BJ (cell line): ENCODE results near the gene CDKAL1. TPM values are rescaled to one million over a fixed set of nuclear protein-coding genes. Genes with fewer than 3 reads are reported as not detected.

Experiments used
- CTCF ChIA-PET: fragments of 350-600 bp; formaldehyde crosslinking; extraction: SDS; loops from one replicate; lab custom pipeline; 2021; ENCODE audit warnings: antibody characterized with exemption, inconsistent platforms; lab: Yijun Ruan, JAX
- POLR2A ChIA-PET: fragments of 300-600 bp; sonication (Branson Sonifier 250); formaldehyde crosslinking; extraction: SDS; loops from one replicate; lab custom pipeline; 2021; ENCODE audit warnings: antibody characterized with exemption; lab: Charles Lee
- DNase-seq: peaks from one replicate; pipeline ENCODE4 v3.0.0-alpha.2; 2011; ENCODE audit warnings: low read depth
- H3K27me3 ChIP-seq: 2 replicates; pipeline ENCODE4 v1.6.0; 2011; ENCODE audit warnings: low read length; ENCODE audit not compliant: control insufficient read depth, insufficient read depth
- H3K36me3 ChIP-seq: 2 replicates; pipeline ENCODE4 v1.5.1; 2011; ENCODE audit warnings: low read length; ENCODE audit not compliant: control insufficient read depth, insufficient read depth
- H3K4me3 ChIP-seq: 2 replicates; pipeline ENCODE4 v1.5.1; 2011; ENCODE audit warnings: low read depth, mild to moderate bottlenecking, control low read depth, low read length
- polyA plus RNA-seq: library from polyadenylated mRNA; depleted of rRNA; stranded (reverse); fragments of >200 nt; gene quantifications from 2 replicates; pipeline ENCODE4 v1.2.3, GENCODE V29; 2011
- TF ChIP-seq, protein P1 (sequence below): IDR thresholded peaks from 2 replicates; pipeline ENCODE4 v1.5.1; 2011; ENCODE audit warnings: low read depth, mild to moderate bottlenecking, control low read depth, inconsistent platforms, low read length, moderate library complexity; ENCODE audit not compliant: insufficient read depth

CDKAL1 gene
- polyA plus RNA-seq, 1 experiment, result 3.8 TPM

DNA sequence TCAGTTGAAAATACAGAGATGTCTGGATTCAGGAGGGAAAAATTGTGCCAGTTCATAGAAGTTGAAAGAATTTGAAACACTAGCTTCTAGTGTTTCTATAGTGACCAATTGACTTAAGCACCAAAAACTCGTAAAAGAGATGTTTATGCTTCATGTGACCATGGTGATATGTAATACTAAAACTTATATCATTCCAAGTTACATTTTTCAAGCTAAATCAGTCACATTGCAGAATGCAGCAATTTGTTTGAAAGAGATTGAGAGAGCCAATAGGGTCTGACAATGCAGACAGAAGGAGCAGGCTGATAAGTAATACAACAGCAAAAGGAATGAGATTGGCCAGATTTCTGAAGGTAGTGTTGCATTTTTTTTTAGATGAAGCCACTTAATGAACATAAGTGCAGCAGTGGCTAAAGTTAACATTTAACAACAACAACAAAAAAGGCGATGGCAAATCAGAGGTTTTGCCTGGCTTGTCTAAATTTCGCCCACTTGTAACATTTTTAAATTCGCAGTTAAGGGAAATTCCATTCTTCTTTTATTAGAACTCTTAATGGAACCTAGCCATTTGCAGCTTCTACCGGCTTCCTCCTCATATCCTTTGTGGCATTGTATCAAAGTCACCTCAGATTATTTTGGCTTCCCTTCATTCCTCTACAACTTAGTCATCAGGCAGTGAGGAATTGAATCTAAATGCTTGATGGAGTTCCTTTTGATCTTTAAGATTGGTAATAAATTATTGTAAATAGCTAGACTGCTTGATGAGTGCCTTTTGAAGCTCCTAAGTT is 575.3 kb downstream of the CDKAL1 start:
- CTCF ChIA-PET, result interaction anchor here (1.1 kb wide), 1 partner anchor 9 kb away, joined by 3 read pairs; no protein-coding TSS in a partner anchor
- Histone ChIP-seq H3K36me3 (no peaks in the 10 kb centered on the region), H3K4me3 (no peak overlapping the region), H3K27me3 (no peaks in the 10 kb centered on the region)
- TF ChIP-seq, protein P1, sequence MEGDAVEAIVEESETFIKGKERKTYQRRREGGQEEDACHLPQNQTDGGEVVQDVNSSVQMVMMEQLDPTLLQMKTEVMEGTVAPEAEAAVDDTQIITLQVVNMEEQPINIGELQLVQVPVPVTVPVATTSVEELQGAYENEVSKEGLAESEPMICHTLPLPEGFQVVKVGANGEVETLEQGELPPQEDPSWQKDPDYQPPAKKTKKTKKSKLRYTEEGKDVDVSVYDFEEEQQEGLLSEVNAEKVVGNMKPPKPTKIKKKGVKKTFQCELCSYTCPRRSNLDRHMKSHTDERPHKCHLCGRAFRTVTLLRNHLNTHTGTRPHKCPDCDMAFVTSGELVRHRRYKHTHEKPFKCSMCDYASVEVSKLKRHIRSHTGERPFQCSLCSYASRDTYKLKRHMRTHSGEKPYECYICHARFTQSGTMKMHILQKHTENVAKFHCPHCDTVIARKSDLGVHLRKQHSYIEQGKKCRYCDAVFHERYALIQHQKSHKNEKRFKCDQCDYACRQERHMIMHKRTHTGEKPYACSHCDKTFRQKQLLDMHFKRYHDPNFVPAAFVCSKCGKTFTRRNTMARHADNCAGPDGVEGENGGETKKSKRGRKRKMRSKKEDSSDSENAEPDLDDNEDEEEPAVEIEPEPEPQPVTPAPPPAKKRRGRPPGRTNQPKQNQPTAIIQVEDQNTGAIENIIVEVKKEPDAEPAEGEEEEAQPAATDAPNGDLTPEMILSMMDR, result no peak
- peak; percentile 68 for DNase-seq
- POLR2A ChIA-PET, result interaction anchor here (0.5 kb wide), 1 partner anchor 548 kb away, joined by 7 read pairs; no protein-coding TSS in a partner anchor

DNA sequence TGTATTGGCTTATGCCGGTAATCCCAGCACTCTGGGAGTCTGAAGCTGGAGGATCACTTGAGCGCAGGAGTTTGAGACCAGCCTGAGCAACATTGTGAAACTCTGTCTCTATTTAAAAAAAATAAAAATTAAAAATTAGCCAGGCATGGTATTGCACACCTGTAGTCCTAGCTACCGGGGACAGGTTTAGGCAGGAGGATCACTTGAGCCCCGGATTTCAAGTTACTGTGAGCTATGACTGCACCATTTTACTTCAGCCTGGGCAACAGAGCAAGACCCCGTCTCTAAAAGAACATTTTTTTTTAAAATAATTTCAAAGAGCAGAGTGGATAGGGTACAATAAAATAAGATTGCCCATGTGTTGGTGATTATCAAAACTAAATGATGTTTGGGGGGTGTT is 576.4 kb downstream of the CDKAL1 start:
- no peaks in the 10 kb centered on the region for H3K27me3 ChIP-seq
- POLR2A ChIA-PET, result no interaction called here
- TF ChIP-seq, protein P1, result no peak
- DNase-seq, result no peak
- H3K4me3 ChIP-seq, result no peak overlapping the region
- CTCF ChIA-PET, result no interaction called here
- H3K36me3 ChIP-seq, result no peaks in the 10 kb centered on the region

DNA sequence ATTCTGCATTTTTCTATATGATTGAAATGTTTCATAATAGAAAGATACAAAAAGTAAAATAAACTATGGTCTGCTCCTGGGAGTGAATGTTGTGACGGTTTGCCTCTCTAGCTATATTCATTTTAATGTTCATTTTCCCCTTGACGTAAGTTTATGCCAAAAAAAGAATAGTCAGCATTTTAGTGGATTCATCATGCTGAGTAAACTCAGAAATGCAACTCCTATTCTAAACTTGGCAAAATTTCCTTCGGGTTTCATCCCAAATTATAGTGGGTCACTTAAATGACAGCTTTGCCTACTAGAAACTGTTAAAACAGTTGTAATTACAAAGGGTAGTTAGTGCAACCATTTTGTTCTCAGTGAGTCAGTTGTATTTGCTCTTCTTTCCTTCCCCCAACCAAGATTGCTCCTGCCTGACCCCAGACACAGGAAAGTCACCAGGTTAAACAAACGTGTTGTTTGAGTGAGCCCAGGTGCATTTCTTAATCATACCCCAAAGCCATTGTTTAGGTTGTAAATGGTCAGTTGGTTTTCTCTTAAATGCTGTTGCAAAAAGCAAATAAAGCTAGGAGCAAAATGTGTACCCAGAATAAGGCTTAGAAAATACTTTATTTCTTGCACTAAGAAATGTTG is 577.0 kb downstream of the CDKAL1 start:
- ChIA-PET POLR2A (no interaction called here), CTCF (no interaction called here)
- H3K27me3 ChIP-seq, result no peaks in the 10 kb centered on the region
- no peak overlapping the region for H3K4me3 ChIP-seq
- no peak for DNase-seq
- no peaks in the 10 kb centered on the region for H3K36me3 ChIP-seq
- TF ChIP-seq, protein P1, result no peak

DNA sequence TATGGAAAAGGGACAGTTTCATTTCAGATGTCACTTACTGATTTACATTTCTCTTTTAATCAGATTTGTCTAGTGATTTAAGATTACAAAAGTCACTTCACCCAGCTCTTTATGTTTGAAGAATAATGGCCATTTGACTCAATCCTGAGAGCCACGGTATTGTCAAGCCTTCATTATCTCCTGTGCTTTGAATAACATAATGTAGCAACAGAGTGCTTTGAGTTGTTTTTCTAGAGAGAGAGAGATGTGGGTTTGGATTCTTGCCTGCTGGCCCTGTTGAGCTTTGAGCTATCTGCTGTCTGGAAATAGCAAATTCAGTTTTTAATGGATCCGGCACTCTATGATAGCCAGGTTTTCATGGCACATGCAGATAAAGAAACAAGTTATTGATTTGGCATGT is 580.9 kb downstream of the CDKAL1 start:
- H3K4me3 ChIP-seq, result no peak overlapping the region
- H3K27me3 ChIP-seq, result no peaks in the 10 kb centered on the region
- no peak for DNase-seq
- TF ChIP-seq, protein P1, result no peak
- no peaks in the 10 kb centered on the region for H3K36me3 ChIP-seq
- POLR2A ChIA-PET, result no interaction called here
- CTCF ChIA-PET, result interaction anchor here (1.2 to 1.8 kb wide), 2 partner anchors 11 to 14 kb away, joined by 3 to 5 read pairs; no protein-coding TSS in a partner anchor

DNA sequence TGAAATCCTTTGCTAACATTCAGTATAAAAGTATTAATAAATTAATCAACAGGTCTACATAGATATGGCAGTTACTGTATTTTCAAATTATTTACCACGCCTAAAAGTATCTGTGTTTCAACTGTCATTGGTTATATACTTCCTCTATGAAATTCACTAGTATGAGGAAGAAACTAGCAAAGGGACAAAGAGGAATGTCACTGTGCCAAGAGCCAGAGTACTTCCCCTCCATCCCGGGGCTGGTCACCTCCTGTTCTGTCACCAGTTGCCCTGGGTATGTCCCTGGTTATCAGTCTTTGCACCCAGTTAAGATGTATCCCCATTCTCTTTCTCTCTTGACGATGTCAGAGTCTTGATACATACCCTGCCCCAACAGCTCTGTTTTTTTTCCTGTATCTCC is 582.5 kb downstream of the CDKAL1 start:
- H3K4me3 ChIP-seq, result no peak overlapping the region
- no peaks in the 10 kb centered on the region for H3K27me3 ChIP-seq
- ChIA-PET POLR2A (no interaction called here), CTCF (no interaction called here)
- TF ChIP-seq, protein P1, result no peak
- H3K36me3 ChIP-seq, result no peaks in the 10 kb centered on the region
- no peak for DNase-seq
